ENCODE data around the gene MYO1D.

GRCh38 chr17:32481193-32481592 lies 395.7 kb downstream of the MYO1D start:
- TF ChIP-seq CTCF (conservative IDR thresholded peaks at IDR 0.05) = no peak
- no peak for TF ChIP-seq EZH2 (IDR thresholded peaks at IDR 0.05; ENCODE audit: low read depth)
